ENCODE measurements around the gene INPP5A. TPM values are rescaled to one million over a fixed set of nuclear protein-coding genes. Genes with fewer than 3 reads are reported as not detected.
A peak's percentile ranks its signal among the peaks of the same experiment; 100 is the strongest.

Gene INPP5A
- total and polyA plus RNA-seq, 9 of the 15 experiments (the other 6 are each of a cell fraction or from before 2014, with no cell fraction given): 0.66 to 11.6 (median 7.7) TPM

DNA sequence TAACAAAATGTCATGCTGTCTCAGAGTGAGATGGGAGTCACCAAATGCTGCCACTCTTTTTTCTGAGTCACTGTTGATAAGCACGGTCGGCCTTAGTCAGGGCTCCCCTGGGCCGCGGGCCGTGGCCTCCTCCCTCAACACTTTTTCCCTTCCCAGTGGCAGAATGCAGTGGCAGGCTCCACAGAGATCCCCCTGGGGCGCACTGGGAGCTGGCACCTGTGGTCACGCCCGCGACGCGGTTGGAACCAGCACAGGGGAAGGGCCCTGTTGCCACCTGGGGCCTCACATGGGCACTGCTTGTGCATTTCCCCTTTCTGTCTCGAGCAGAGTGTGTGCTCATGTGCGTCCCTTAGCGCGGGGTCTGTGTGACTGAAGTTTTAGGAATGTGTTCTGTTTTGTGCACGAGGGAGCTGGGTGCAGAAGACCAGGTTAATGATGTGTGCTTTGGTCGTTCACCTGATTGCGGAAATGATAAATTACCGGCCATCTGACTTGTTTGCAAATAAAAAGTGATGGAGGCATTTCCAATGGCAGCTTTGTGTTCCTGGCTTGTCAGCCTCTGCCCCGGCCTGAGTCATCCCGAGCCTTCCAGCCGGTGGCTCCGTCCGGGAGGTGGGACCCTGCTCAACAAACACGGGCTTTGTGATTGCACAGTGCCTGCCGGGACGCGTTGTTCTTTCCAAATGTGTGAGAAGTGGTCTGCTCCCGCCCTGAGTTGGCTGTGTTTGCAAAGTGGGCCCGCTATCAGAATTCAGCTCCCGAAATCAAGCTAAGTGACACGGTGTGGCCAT, 147.7 kb downstream of the INPP5A start:
- BruUV-seq (replicated peaks): no TSS peak
- ATAC-seq (peak; percentile 99), FAIRE-seq (peak; percentile 96), DNase-seq (ENCODE audit: extremely low read depth in 1 of 4, low spot score in 3 of 4) (peak; percentile 61 to 77 (median 68))
- WGBS (ENCODE audit: insufficient coverage, low coverage, missing lambda C conversion rate): 10% methylated on average over 23 of the region's 32 CpGs
- H4K20me1 ChIP-seq (replicated peaks; ENCODE audit: control insufficient read depth, insufficient read depth, low read length): no peaks in the 10 kb centered on the region
- H3K9me3 ChIP-seq (replicated peaks; ENCODE audit: control insufficient read depth, insufficient read depth, low read depth, low read length): no peaks in the 10 kb centered on the region; the same call in 1 of the 2 replicates
- H3K9me1 ChIP-seq (ENCODE audit: control insufficient read depth, insufficient read depth, low read length): no peaks in the 10 kb centered on the region
- peak overlapping the region; percentile 79; the same call in 1 of the 2 replicates for H2AFZ ChIP-seq (ENCODE audit: low read depth, low read length)
- peak overlapping the region; percentile 55 to 89; a peak in 3 of 4 replicates for H3K9ac ChIP-seq (ENCODE audit: insufficient read depth in 1 of 2, low read depth in 2 of 2, low read length in 2 of 2)
- H3K36me3 ChIP-seq (ENCODE audit: control insufficient read depth, insufficient read depth, low read length): no peaks in the 10 kb centered on the region
- peak overlapping the region; percentile 66 for H3K4me2 ChIP-seq (ENCODE audit: insufficient read depth, low read length)
- no peaks in the 10 kb centered on the region for H3K27me3 ChIP-seq (ENCODE audit: control insufficient read depth in 2 of 2, insufficient read depth in 2 of 2, low read length in 2 of 2)
- H3K79me2 ChIP-seq (ENCODE audit: control insufficient read depth, insufficient read depth, low read length): peaks cover 3% of the 10 kb centered on the region; the same call in 1 of the 3 replicates
- peak overlapping the region; percentile 89 for H3K27ac ChIP-seq (ENCODE audit: extremely low read depth, low read depth, low read length)
- H3K4me3 ChIP-seq: no peak overlapping the region
- ChIA-PET CTCF (ENCODE audit: low intra/inter-chr PET ratio) (no interaction called here), POLR2A (interaction anchor here (1.0 to 1.5 kb wide), 4 partner anchors 9 to 18 kb away, joined by 3 to 4 read pairs (median 4); no protein-coding TSS in a partner anchor)
- peaks cover 21 to 27% of the 10 kb centered on the region in 2 experiments for H3K4me1 ChIP-seq (replicated peaks in 1 of 2; ENCODE audit: control insufficient read depth in 2 of 2, insufficient read depth in 2 of 2, low read length in 2 of 2)
- intact Hi-C loops (cut with micrococcal nuclease) (no loop called here), in situ Hi-C loops (cut with MboI) (no loop called here)
- TF ChIP-seq EP400 (IDR thresholded peaks at IDR 0.05): no peak
- TF ChIP-seq CCNT2 (IDR thresholded peaks at IDR 0.05; ENCODE audit: borderline replicate concordance, extremely low read depth, insufficient read length, low read depth, low read length): peak; percentile 36
- TF ChIP-seq FOSL1 (tag; conservative IDR thresholded peaks at IDR 0.05): peak; percentile 89
- no peak for TF ChIP-seq ZNF717 (CRISPR knock-in tag; IDR thresholded peaks at IDR 0.05)
- peak; percentile 52; the same call in 1 of the 2 replicates for TF ChIP-seq L3MBTL2 (IDR thresholded peaks at IDR 0.05)
- TF ChIP-seq MAFF (IDR thresholded peaks at IDR 0.05; ENCODE audit: low read length): peak; percentile 23; the same call in 1 of the 2 replicates
- TF ChIP-seq ZNF445 (CRISPR knock-in tag; IDR thresholded peaks at IDR 0.05; ENCODE audit: low read depth): no peak
- TF ChIP-seq ZFP1 (CRISPR knock-in tag; IDR thresholded peaks at IDR 0.05): no peak
- peak; percentile 45; the same call in 1 of the 2 replicates for TF ChIP-seq ZFX (CRISPR knock-in tag; IDR thresholded peaks at IDR 0.05)
- peak; percentile 34; the same call in 1 of the 2 replicates for TF ChIP-seq BHLHE40 (IDR thresholded peaks at IDR 0.05; ENCODE audit: low read length)
- peak; percentile 69 for TF ChIP-seq ZNF316 (IDR thresholded peaks at IDR 0.05)
- peak; percentile 31 for TF ChIP-seq RBBP5 (IDR thresholded peaks at IDR 0.05; ENCODE audit: borderline replicate concordance, insufficient read depth, low read length, poor library complexity, severe bottlenecking)
- TF ChIP-seq, protein P1, sequence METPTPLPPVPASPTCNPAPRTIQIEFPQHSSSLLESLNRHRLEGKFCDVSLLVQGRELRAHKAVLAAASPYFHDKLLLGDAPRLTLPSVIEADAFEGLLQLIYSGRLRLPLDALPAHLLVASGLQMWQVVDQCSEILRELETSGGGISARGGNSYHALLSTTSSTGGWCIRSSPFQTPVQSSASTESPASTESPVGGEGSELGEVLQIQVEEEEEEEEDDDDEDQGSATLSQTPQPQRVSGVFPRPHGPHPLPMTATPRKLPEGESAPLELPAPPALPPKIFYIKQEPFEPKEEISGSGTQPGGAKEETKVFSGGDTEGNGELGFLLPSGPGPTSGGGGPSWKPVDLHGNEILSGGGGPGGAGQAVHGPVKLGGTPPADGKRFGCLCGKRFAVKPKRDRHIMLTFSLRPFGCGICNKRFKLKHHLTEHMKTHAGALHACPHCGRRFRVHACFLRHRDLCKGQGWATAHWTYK (CRISPR knock-in tag; IDR thresholded peaks at IDR 0.05): peak; percentile 92
- TF ChIP-seq HMGN3 (IDR thresholded peaks at IDR 0.05; ENCODE audit: borderline replicate concordance, extremely low read depth, insufficient read length, low read depth, low read length): peak; percentile 28
- peak; percentile 43 for TF ChIP-seq KDM5B (IDR thresholded peaks at IDR 0.05; ENCODE audit: insufficient replicate concordance, low read depth, low read length)
- TF ChIP-seq ZKSCAN3 (CRISPR knock-in tag; IDR thresholded peaks at IDR 0.05): no peak
- TF ChIP-seq DPF2 (IDR thresholded peaks at IDR 0.05): peak; percentile 75
- TF ChIP-seq, protein P2, sequence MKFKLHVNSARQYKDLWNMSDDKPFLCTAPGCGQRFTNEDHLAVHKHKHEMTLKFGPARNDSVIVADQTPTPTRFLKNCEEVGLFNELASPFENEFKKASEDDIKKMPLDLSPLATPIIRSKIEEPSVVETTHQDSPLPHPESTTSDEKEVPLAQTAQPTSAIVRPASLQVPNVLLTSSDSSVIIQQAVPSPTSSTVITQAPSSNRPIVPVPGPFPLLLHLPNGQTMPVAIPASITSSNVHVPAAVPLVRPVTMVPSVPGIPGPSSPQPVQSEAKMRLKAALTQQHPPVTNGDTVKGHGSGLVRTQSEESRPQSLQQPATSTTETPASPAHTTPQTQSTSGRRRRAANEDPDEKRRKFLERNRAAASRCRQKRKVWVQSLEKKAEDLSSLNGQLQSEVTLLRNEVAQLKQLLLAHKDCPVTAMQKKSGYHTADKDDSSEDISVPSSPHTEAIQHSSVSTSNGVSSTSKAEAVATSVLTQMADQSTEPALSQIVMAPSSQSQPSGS (CRISPR knock-in tag; IDR thresholded peaks at IDR 0.05): no peak
- TF ChIP-seq NFE2L1 (tag; IDR thresholded peaks at IDR 0.05; ENCODE audit: borderline replicate concordance, low read depth): no peak
- TF ChIP-seq SMARCC2 (IDR thresholded peaks at IDR 0.05; ENCODE audit: low read depth): peak; percentile 58; the same call in 1 of the 2 replicates

All from K562 (cell line).